Astrocyte (in vitro differentiated cells and primary cell): Measurements from ENCODE around the gene PALLD. TPM values are rescaled to one million over a fixed set of nuclear protein-coding genes. Genes with fewer than 3 reads are reported as not detected.
A peak's percentile ranks its signal among the peaks of the same experiment; 100 is the strongest.

Source experiments
- DNase-seq: peaks from one replicate; pipeline ENCODE4 v3.0.0-alpha.2; 2010; ENCODE audit warnings: low read depth
- FAIRE-seq: peaks from 2 replicates; lab custom pipeline; 2011; peaks lifted over from hg19 to GRCh38; lab: Jason Lieb, UNC
- H2AFZ ChIP-seq: 2 replicates; pipeline ENCODE4 v1.6.0; 2012; ENCODE audit warnings: low read depth, low read length, inconsistent platforms
- H3K27ac ChIP-seq: 2 replicates; pipeline ENCODE4 v1.5.1; 2011; ENCODE audit warnings: low read depth, low read length, inconsistent platforms
- H3K27me3 ChIP-seq: 2 replicates; pipeline ENCODE4 v1.6.0; 2011; ENCODE audit warnings: low read length, inconsistent platforms; ENCODE audit not compliant: insufficient read depth
- H3K36me3 ChIP-seq: 2 replicates; pipeline ENCODE4 v1.5.1; 2011; ENCODE audit warnings: low read length, inconsistent platforms; ENCODE audit not compliant: insufficient read depth
- H3K4me1 ChIP-seq: 2 replicates; pipeline ENCODE4 v1.5.1; 2011; ENCODE audit warnings: low read length, inconsistent platforms; ENCODE audit not compliant: insufficient read depth
- H3K4me2 ChIP-seq: 2 replicates; pipeline ENCODE4 v1.6.0; 2012; ENCODE audit warnings: low read length, inconsistent platforms
- H3K4me3 ChIP-seq: 2 replicates; pipeline ENCODE4 v1.5.1; 2011; ENCODE audit warnings: low read depth, mild to moderate bottlenecking, low read length, inconsistent platforms; ENCODE audit not compliant: insufficient read depth
- H3K79me2 ChIP-seq: 2 replicates; pipeline ENCODE4 v1.6.0; 2012; ENCODE audit warnings: mild to moderate bottlenecking, low read length, inconsistent platforms; ENCODE audit not compliant: insufficient read depth
- H3K9ac ChIP-seq: 2 replicates; pipeline ENCODE4 v1.6.0; 2012; ENCODE audit warnings: mild to moderate bottlenecking, low read length, inconsistent platforms
- H3K9me3 ChIP-seq: 2 replicates; pipeline ENCODE4 v1.5.1; 2012; ENCODE audit warnings: low read depth, mild to moderate bottlenecking, low read length, inconsistent platforms; ENCODE audit not compliant: insufficient read depth
- H4K20me1 ChIP-seq: 2 replicates; pipeline ENCODE4 v1.6.0; 2012; ENCODE audit warnings: low read length, inconsistent platforms; ENCODE audit not compliant: insufficient read depth
- H3K27ac Mint-ChIP-seq: one replicate; pipeline ENCODE4 v1.8.0; 2021; ENCODE audit warnings: mild to moderate bottlenecking, mixed read lengths; ENCODE audit not compliant: unreplicated experiment
- H3K27me3 Mint-ChIP-seq: one replicate; pipeline ENCODE4 v1.8.0; 2021; ENCODE audit warnings: low read depth, mixed read lengths; ENCODE audit not compliant: unreplicated experiment
- H3K36me3 Mint-ChIP-seq: one replicate; pipeline ENCODE4 v1.8.0; 2021; ENCODE audit warnings: low read depth, mixed read lengths; ENCODE audit not compliant: unreplicated experiment
- H3K4me1 Mint-ChIP-seq: one replicate; pipeline ENCODE4 v1.8.0; 2021; ENCODE audit warnings: low read depth, mixed read lengths; ENCODE audit not compliant: unreplicated experiment
- H3K4me3 Mint-ChIP-seq: one replicate; pipeline ENCODE4 v1.8.0; 2021; ENCODE audit warnings: mild to moderate bottlenecking, moderate library complexity, mixed read lengths; ENCODE audit not compliant: unreplicated experiment
- H3K9me3 Mint-ChIP-seq: one replicate; pipeline ENCODE4 v1.8.0; 2021; ENCODE audit warnings: mild to moderate bottlenecking, mixed read lengths; ENCODE audit not compliant: unreplicated experiment
- CTCF ChIP-seq: IDR thresholded peaks from 2 replicates; pipeline ENCODE4 v1.5.1; 2011; ENCODE audit warnings: low read depth, mild to moderate bottlenecking, inconsistent platforms, low read length, moderate library complexity; ENCODE audit not compliant: insufficient read depth
- EZH2 ChIP-seq: IDR thresholded peaks from 2 replicates; pipeline ENCODE4 v1.6.1; 2012; ENCODE audit warnings: mild to moderate bottlenecking, low read length, inconsistent platforms; ENCODE audit not compliant: insufficient read depth
- total RNA-seq: library from RNA; stranded (reverse); gene quantifications from 2 replicates; pipeline ENCODE4 v1.2.1, GENCODE V29; 2021

Gene PALLD
- total RNA-seq, 1 donor from 2014 or later: 498 TPM

GRCh38 chr4:168891688-168892087, 394.8 kb downstream of the PALLD start:
- H3K4me2 ChIP-seq: no peak overlapping the region
- no peak overlapping the region for H3K4me3 Mint-ChIP-seq
- no peaks in the 10 kb centered on the region for H3K27me3 Mint-ChIP-seq
- H4K20me1 ChIP-seq: peaks cover 46% of the 10 kb centered on the region
- peaks cover 34% of the 10 kb centered on the region for H3K36me3 Mint-ChIP-seq
- peaks cover 57% of the 10 kb centered on the region for H3K79me2 ChIP-seq
- H3K9ac ChIP-seq: no peak overlapping the region
- H3K9me3 ChIP-seq: no peaks in the 10 kb centered on the region
- DNase-seq (no peak), FAIRE-seq (no peak)
- no peak overlapping the region for H3K4me3 ChIP-seq
- no peak for TF ChIP-seq CTCF
- TF ChIP-seq EZH2: no peak
- no peak overlapping the region for H2AFZ ChIP-seq
- H3K27me3 ChIP-seq: no peaks in the 10 kb centered on the region
- peaks cover 37% of the 10 kb centered on the region for H3K4me1 Mint-ChIP-seq
- peaks cover 8% of the 10 kb centered on the region for H3K4me1 ChIP-seq
- no peak overlapping the region for H3K27ac ChIP-seq
- H3K9me3 Mint-ChIP-seq: no peaks in the 10 kb centered on the region
- H3K27ac Mint-ChIP-seq: peak overlapping the region; percentile 49
- H3K36me3 ChIP-seq: peaks cover 78% of the 10 kb centered on the region

- Histone ChIP-seq H3K4me3 (no peak overlapping the region), H3K36me3 (peaks cover 84% of the 10 kb centered on the region), H3K4me1 (peaks cover 5% of the 10 kb centered on the region), H2AFZ (no peak overlapping the region), H3K4me2 (no peak overlapping the region), H3K9ac (no peak overlapping the region), H3K9me3 (no peaks in the 10 kb centered on the region), H3K27me3 (no peaks in the 10 kb centered on the region), H4K20me1 (peaks cover 41% of the 10 kb centered on the region), H3K79me2 (peaks cover 51% of the 10 kb centered on the region), H3K27ac (no peak overlapping the region)
- Mint-ChIP-seq H3K36me3 (peaks cover 31% of the 10 kb centered on the region), H3K4me3 (no peak overlapping the region), H3K4me1 (peaks cover 34% of the 10 kb centered on the region), H3K9me3 (no peaks in the 10 kb centered on the region), H3K27ac (no peak overlapping the region), H3K27me3 (no peaks in the 10 kb centered on the region)
- TF ChIP-seq EZH2: no peak
- no peak for TF ChIP-seq CTCF
- FAIRE-seq (no peak), DNase-seq (no peak)
Measured at GRCh38 chr4:168892475-168892874, 395.6 kb downstream of the PALLD start.

- Mint-ChIP-seq H3K4me3 (no peak overlapping the region), H3K4me1 (peaks cover 29% of the 10 kb centered on the region), H3K9me3 (no peaks in the 10 kb centered on the region), H3K27ac (peak overlapping the region; percentile 41), H3K36me3 (peaks cover 31% of the 10 kb centered on the region), H3K27me3 (no peaks in the 10 kb centered on the region)
- no peak overlapping the region for H3K4me3 ChIP-seq
- no peak overlapping the region for H3K4me2 ChIP-seq
- peaks cover 34% of the 10 kb centered on the region for H4K20me1 ChIP-seq
- peaks cover 89% of the 10 kb centered on the region for H3K36me3 ChIP-seq
- no peak for TF ChIP-seq CTCF
- TF ChIP-seq EZH2: no peak
- no peaks in the 10 kb centered on the region for H3K9me3 ChIP-seq
- no peaks in the 10 kb centered on the region for H3K27me3 ChIP-seq
- FAIRE-seq: no peak
- DNase-seq: no peak
- no peak overlapping the region for H3K27ac ChIP-seq
- H3K4me1 ChIP-seq: no peaks in the 10 kb centered on the region
- H2AFZ ChIP-seq: no peak overlapping the region
- peaks cover 44% of the 10 kb centered on the region for H3K79me2 ChIP-seq
- H3K9ac ChIP-seq: no peak overlapping the region
Measured at GRCh38 chr4:168893205-168893604, 396.4 kb downstream of the PALLD start.
